ENCODE data around the gene FLOT2. TPM values are rescaled to one million over a fixed set of nuclear protein-coding genes. Genes with fewer than 3 reads are reported as not detected.

FLOT2 gene
- total RNA-seq, 1 experiment from 2014 or later, result 126 TPM

GRCh38 chr17:28867276-28867675, 30.3 kb downstream of the FLOT2 start:
- Mint-ChIP-seq H3K27me3 (ENCODE audit: insufficient read depth, unreplicated experiment) (no peaks in the 10 kb centered on the region), H3K4me3 (ENCODE audit: unreplicated experiment) (no peak overlapping the region), H3K9me3 (ENCODE audit: unreplicated experiment) (no peaks in the 10 kb centered on the region), H3K4me1 (ENCODE audit: insufficient read depth, unreplicated experiment) (no peaks in the 10 kb centered on the region), H3K27ac (ENCODE audit: low read depth, unreplicated experiment) (no peak overlapping the region), H3K36me3 (ENCODE audit: insufficient read depth, unreplicated experiment) (peaks cover 6% of the 10 kb centered on the region)
- no peak for DNase-seq (ENCODE audit: unreplicated experiment)
- CTCF ChIA-PET, result no interaction called here
- POLR2A ChIA-PET, result interaction anchor here (1.2 kb wide), 1 partner anchor 14 kb away, joined by 3 read pairs; no protein-coding TSS in a partner anchor
- BruUV-seq (replicated peaks), result no TSS peak
- TF ChIP-seq CTCF (IDR thresholded peaks at IDR 0.05; ENCODE audit: unreplicated experiment), result no peak
- intact Hi-C loops (cut with micrococcal nuclease), result no loop called here

- Mint-ChIP-seq H3K36me3 (ENCODE audit: insufficient read depth, unreplicated experiment) (peaks cover 6% of the 10 kb centered on the region), H3K9me3 (ENCODE audit: unreplicated experiment) (no peaks in the 10 kb centered on the region), H3K4me1 (ENCODE audit: insufficient read depth, unreplicated experiment) (no peaks in the 10 kb centered on the region), H3K4me3 (ENCODE audit: unreplicated experiment) (no peak overlapping the region), H3K27ac (ENCODE audit: low read depth, unreplicated experiment) (no peak overlapping the region), H3K27me3 (ENCODE audit: insufficient read depth, unreplicated experiment) (no peaks in the 10 kb centered on the region)
- ChIA-PET CTCF (interaction anchor here (0.6 to 1.5 kb wide), 2 partner anchors 58 to 377 kb away, joined by 3 to 6 read pairs; no protein-coding TSS in a partner anchor), POLR2A (interaction anchor here (1.2 to 1.3 kb wide), 2 partner anchors 8 to 12 kb away, joined by 3 to 5 read pairs; no protein-coding TSS in a partner anchor)
- intact Hi-C loops (cut with micrococcal nuclease), result no loop called here
- BruUV-seq (replicated peaks), result no TSS peak
- TF ChIP-seq CTCF (IDR thresholded peaks at IDR 0.05; ENCODE audit: unreplicated experiment), result no peak
- peak; percentile 41 for DNase-seq (ENCODE audit: unreplicated experiment)
Measured at GRCh38 chr17:28865946-28866752, 31.4 kb downstream of the FLOT2 start.

- H3K27me3 Mint-ChIP-seq (ENCODE audit: insufficient read depth, unreplicated experiment), result no peaks in the 10 kb centered on the region
- no peak for TF ChIP-seq CTCF (IDR thresholded peaks at IDR 0.05; ENCODE audit: unreplicated experiment)
- CTCF ChIA-PET, result interaction anchor here (0.6 to 1.5 kb wide), 2 partner anchors 57 to 63 kb away, joined by 3 read pairs; no protein-coding TSS in a partner anchor
Measured at GRCh38 chr17:28864991-28865849, 32.3 kb downstream of the FLOT2 start.

GRCh38 chr17:28863953-28864352, 33.6 kb downstream of the FLOT2 start:
- POLR2A ChIA-PET, result interaction anchor here (0.9 kb wide), 1 partner anchor 21 kb away, joined by 3 read pairs; the partner anchor contains the start of gene FAM222B
- Mint-ChIP-seq H3K9me3 (ENCODE audit: unreplicated experiment) (no peaks in the 10 kb centered on the region), H3K4me3 (ENCODE audit: unreplicated experiment) (no peak overlapping the region), H3K36me3 (ENCODE audit: insufficient read depth, unreplicated experiment) (peaks cover 24% of the 10 kb centered on the region), H3K4me1 (ENCODE audit: insufficient read depth, unreplicated experiment) (no peaks in the 10 kb centered on the region), H3K27me3 (ENCODE audit: insufficient read depth, unreplicated experiment) (no peaks in the 10 kb centered on the region), H3K27ac (ENCODE audit: low read depth, unreplicated experiment) (no peak overlapping the region)
- intact Hi-C loops (cut with micrococcal nuclease), result no loop called here
- BruUV-seq (replicated peaks), result no TSS peak
- CTCF ChIA-PET, result interaction anchor here (0.6 to 1.1 kb wide), 4 partner anchors 8 to 253 kb away, joined by 3 to 7 read pairs (median 4); no protein-coding TSS in a partner anchor
- no peak for DNase-seq (ENCODE audit: unreplicated experiment)
- no peak for TF ChIP-seq CTCF (IDR thresholded peaks at IDR 0.05; ENCODE audit: unreplicated experiment)

More at GRCh38 chr17:28864991-28865849, 32.3 kb downstream of the FLOT2 start:
- no peak overlapping the region for H3K27ac Mint-ChIP-seq (ENCODE audit: low read depth, unreplicated experiment)
- intact Hi-C loops (cut with micrococcal nuclease), result no loop called here
- POLR2A ChIA-PET, result interaction anchor here (1.3 kb wide), 1 partner anchor 9 kb away, joined by 5 read pairs; no protein-coding TSS in a partner anchor
- BruUV-seq (replicated peaks), result no TSS peak
- no peak overlapping the region for H3K4me3 Mint-ChIP-seq (ENCODE audit: unreplicated experiment)
- H3K4me1 Mint-ChIP-seq (ENCODE audit: insufficient read depth, unreplicated experiment), result no peaks in the 10 kb centered on the region
- DNase-seq (ENCODE audit: unreplicated experiment), result no peak
- no peaks in the 10 kb centered on the region for H3K9me3 Mint-ChIP-seq (ENCODE audit: unreplicated experiment)
- H3K36me3 Mint-ChIP-seq (ENCODE audit: insufficient read depth, unreplicated experiment), result peaks cover 13% of the 10 kb centered on the region
